ENCODE data around the gene CDIPT. TPM values are rescaled to one million over a fixed set of nuclear protein-coding genes. Genes with fewer than 3 reads are reported as not detected.

CDIPT gene
- polyA plus RNA-seq, 1 donor from 2014 or later, result 95.6 TPM

- Histone ChIP-seq H3K9me3 (ENCODE audit: low read length) (no peaks in the 10 kb centered on the region), H3K9ac (ENCODE audit: low read length) (peak overlapping the region; percentile 80), H3K79me2 (replicated peaks; ENCODE audit: insufficient read depth, low read length) (peaks cover 35% of the 10 kb centered on the region), H3K4me3 (ENCODE audit: low read length) (peak overlapping the region; percentile 100), H2AFZ (ENCODE audit: low read depth, low read length) (no peak overlapping the region), H3K9me2 (ENCODE audit: insufficient read depth, low read length) (no peaks in the 10 kb centered on the region), H3K27me3 (ENCODE audit: insufficient read depth, low read depth, low read length) (no peaks in the 10 kb centered on the region), H3K4me2 (ENCODE audit: low read length) (peak overlapping the region; percentile 68), H3K27ac (ENCODE audit: low read length) (peak overlapping the region; percentile 98), H3F3A (ENCODE audit: insufficient read depth, low read length, poor library complexity, severe bottlenecking) (no peaks in the 10 kb centered on the region), H4K20me1 (ENCODE audit: insufficient read depth) (no peaks in the 10 kb centered on the region), H3K36me3 (ENCODE audit: insufficient read depth, low read length) (no peaks in the 10 kb centered on the region)
- TF ChIP-seq REST (IDR thresholded peaks at IDR 0.05; ENCODE audit: borderline replicate concordance) (no peak), TAF1 (IDR thresholded peaks at IDR 0.05; ENCODE audit: low read depth) (peak; percentile 14), POLR2AphosphoS5 (IDR thresholded peaks at IDR 0.05) (no peak), EP300 (conservative IDR thresholded peaks at IDR 0.05; ENCODE audit: poor library complexity, severe bottlenecking) (no peak), CTCF (IDR thresholded peaks at IDR 0.05; ENCODE audit: poor library complexity, severe bottlenecking) (peak; percentile 38)
Observed at GRCh38 chr16:29816694-29817441, 46.2 kb downstream of the CDIPT start.

GRCh38 chr16:29815793-29816693 is 47.0 kb downstream of the CDIPT start, which contains the start of gene PAGR1:
Gene PAGR1, plus strand, starts transcription at chr16:29816152. Its CDS starts 374 bp downstream, at chr16:29816526.
- Histone ChIP-seq H3K4me2 (ENCODE audit: low read length) (peak within 1 kb of the TSS; percentile 95), H3K36me3 (ENCODE audit: insufficient read depth, low read length) (no peaks in the 10 kb centered on the region), H4K20me1 (ENCODE audit: insufficient read depth) (no peaks in the 10 kb centered on the region), H2AFZ (ENCODE audit: low read depth, low read length) (peak within 1 kb of the TSS; percentile 48), H3K4me3 (ENCODE audit: low read length) (peak within 1 kb of the TSS; percentile 100), H3K79me2 (replicated peaks; ENCODE audit: insufficient read depth, low read length) (peaks cover 35% of the 10 kb centered on the region), H3F3A (ENCODE audit: insufficient read depth, low read length, poor library complexity, severe bottlenecking) (no peaks in the 10 kb centered on the region), H3K9me3 (ENCODE audit: low read length) (no peaks in the 10 kb centered on the region), H3K27me3 (ENCODE audit: insufficient read depth, low read depth, low read length) (no peaks in the 10 kb centered on the region), H3K27ac (ENCODE audit: low read length) (peak within 1 kb of the TSS; percentile 98), H3K9ac (ENCODE audit: low read length) (peak within 1 kb of the TSS; percentile 99), H3K9me2 (ENCODE audit: insufficient read depth, low read length) (no peaks in the 10 kb centered on the region)
- TF ChIP-seq MXI1 (conservative IDR thresholded peaks at IDR 0.05; ENCODE audit: poor library complexity, severe bottlenecking), result peak; percentile 91
- TF ChIP-seq SMC3 (conservative IDR thresholded peaks at IDR 0.05; ENCODE audit: poor library complexity), result peak; percentile 79
- no peak for TF ChIP-seq EZH2 (IDR thresholded peaks at IDR 0.05; ENCODE audit: borderline replicate concordance, insufficient read depth, low read length, poor library complexity, severe bottlenecking)
- peak; percentile 79 for TF ChIP-seq RAD21 (conservative IDR thresholded peaks at IDR 0.05)
- TF ChIP-seq CTCF (IDR thresholded peaks at IDR 0.05; ENCODE audit: poor library complexity, severe bottlenecking), result peak; percentile 99
- TF ChIP-seq POLR2AphosphoS5 (IDR thresholded peaks at IDR 0.05), result peak; percentile 85
- peak; percentile 59 for TF ChIP-seq EP300 (conservative IDR thresholded peaks at IDR 0.05; ENCODE audit: poor library complexity, severe bottlenecking)
- TF ChIP-seq TAF1 (IDR thresholded peaks at IDR 0.05; ENCODE audit: low read depth), result no peak
- TF ChIP-seq REST (IDR thresholded peaks at IDR 0.05; ENCODE audit: borderline replicate concordance), result no peak
